OCI-LY1 (cell line): ENCODE measurements around the gene CHST6.
"Not testable (repeated sequence)": the region's sequence is repeated elsewhere in the genome, so short reads cannot be mapped to it uniquely, and the experiment has no call there.

Experiments
- H2AFZ ChIP-seq: fragments of 200-600 bp; sonication (generic), shearing (Covaris generic); 2 replicates; pipeline ENCODE4 v1.6.0; 2014; ENCODE audit warnings: antibody characterized with exemption, mild to moderate bottlenecking, low read length
- H3F3A ChIP-seq: fragments of 200-600 bp; sonication (generic), shearing (Covaris generic); 2 replicates; pipeline ENCODE4 v1.6.0; 2014; ENCODE audit warnings: mild to moderate bottlenecking, antibody characterized with exemption, low read length, moderate library complexity; ENCODE audit not compliant: insufficient read depth
- H3K27ac ChIP-seq: fragments of 200-600 bp; sonication (generic); 2 replicates; pipeline ENCODE4 v1.5.1; 2014; ENCODE audit warnings: low read length, mixed run types, mild to moderate bottlenecking, low read depth; ENCODE audit not compliant: poor library complexity, severe bottlenecking
- H3K27me3 ChIP-seq: fragments of 200-600 bp; sonication (generic); 2 replicates; pipeline ENCODE4 v1.6.0; 2014; ENCODE audit warnings: antibody characterized with exemption, mild to moderate bottlenecking, low read length, moderate library complexity; ENCODE audit not compliant: insufficient read depth
- H3K36me3 ChIP-seq: fragments of 200-600 bp; sonication (generic); 2 replicates; pipeline ENCODE4 v1.6.1; 2014; ENCODE audit warnings: mild to moderate bottlenecking, antibody characterized with exemption, low read length, moderate library complexity, mixed read lengths; ENCODE audit not compliant: insufficient read depth
- H3K4me1 ChIP-seq: fragments of 200-600 bp; sonication (generic); 2 replicates; pipeline ENCODE4 v1.5.1; 2014; ENCODE audit warnings: mild to moderate bottlenecking, low read length, moderate library complexity; ENCODE audit not compliant: insufficient read depth, severe bottlenecking
- H3K4me2 ChIP-seq: fragments of 200-600 bp; sonication (generic), shearing (Covaris generic); 2 replicates; pipeline ENCODE4 v1.6.1; 2014; ENCODE audit warnings: low read length
- H3K4me3 ChIP-seq: fragments of 200-600 bp; sonication (generic); 2 replicates; pipeline ENCODE4 v1.5.1; 2014; ENCODE audit warnings: low read length, low read depth, mild to moderate bottlenecking, mixed read lengths; ENCODE audit not compliant: poor library complexity, severe bottlenecking
- H3K79me2 ChIP-seq: fragments of 200-600 bp; shearing (Covaris generic); 2 replicates; pipeline ENCODE4 v1.6.1; 2016; ENCODE audit warnings: mixed run types, low read length, mixed read lengths; ENCODE audit not compliant: insufficient read depth
- H3K9ac ChIP-seq: fragments of 200-600 bp; sonication (generic), shearing (Covaris generic); 2 replicates; pipeline ENCODE4 v1.6.1; 2014; ENCODE audit warnings: mild to moderate bottlenecking, low read length, mixed read lengths
- H3K9me2 ChIP-seq: fragments of 200-600 bp; sonication (generic), shearing (Covaris generic); 2 replicates; pipeline ENCODE4 v1.6.1; 2014; ENCODE audit warnings: low read depth, mild to moderate bottlenecking, low read length, mixed read lengths
- H3K9me3 ChIP-seq: fragments of 200-600 bp; shearing (Covaris generic); 2 replicates; pipeline ENCODE4 v1.6.1; 2014; ENCODE audit warnings: low read length, mixed read lengths
- H4K20me1 ChIP-seq: fragments of 200-600 bp; sonication (generic), shearing (Covaris generic); 2 replicates; pipeline ENCODE4 v1.6.0; 2016; ENCODE audit warnings: mild to moderate bottlenecking, low read length; ENCODE audit not compliant: insufficient read depth
- EZH2 ChIP-seq: fragments of 200-600 bp; sonication (generic), shearing (Covaris generic); IDR thresholded peaks from 2 replicates; pipeline ENCODE4 v1.8.0; 2017; ENCODE audit warnings: borderline replicate concordance, mixed run types, mild to moderate bottlenecking, antibody characterized with exemption, low read length, moderate library complexity, mixed read lengths
- TF ChIP-seq, protein P1 (sequence below): fragments of 200-600 bp; sonication (generic), shearing (Covaris generic); IDR thresholded peaks from 2 replicates; pipeline ENCODE4 v1.5.1; 2017; ENCODE audit warnings: mild to moderate bottlenecking, antibody characterized with exemption, low read length, moderate library complexity, mixed read lengths

The CHST6 gene

DNA sequence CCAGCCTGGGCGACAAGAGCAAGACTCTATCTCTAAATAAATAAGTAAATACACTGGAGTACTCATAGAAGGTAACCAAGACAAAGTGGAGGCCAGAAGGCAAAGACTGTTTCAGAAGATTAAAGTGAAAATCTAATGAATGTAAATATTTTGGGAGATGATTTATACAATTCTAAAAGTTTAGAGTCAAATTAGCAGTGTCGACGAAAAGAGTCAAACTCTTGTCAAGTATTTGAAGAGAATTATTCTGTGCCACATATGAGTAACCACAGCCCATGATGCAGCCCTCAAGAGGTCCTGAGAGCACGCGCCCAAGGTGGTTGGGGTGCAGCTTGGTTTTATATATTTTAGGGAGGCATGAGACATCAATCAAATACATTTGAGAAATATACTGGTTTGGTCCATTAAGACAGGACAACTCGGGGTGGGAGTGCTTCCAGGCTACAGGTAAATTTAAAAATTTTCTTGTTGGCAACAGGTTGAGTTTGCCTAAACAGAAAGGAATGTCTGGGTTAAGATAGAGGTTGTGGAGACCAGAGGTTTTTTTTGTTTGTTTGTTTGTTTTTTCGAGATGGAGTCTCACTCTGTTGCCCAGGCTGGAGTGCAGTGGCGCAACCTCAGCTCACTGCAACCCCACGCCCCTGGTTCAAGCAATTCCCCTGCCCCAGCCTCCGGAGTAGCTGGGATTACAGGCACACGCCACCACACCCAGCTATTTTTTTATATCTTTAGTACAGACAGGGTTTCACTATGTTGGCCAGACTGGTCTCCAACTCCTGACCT lies 65.4 kb downstream of the CHST6 start:
- Histone ChIP-seq H3K9ac (no peak overlapping the region), H3K9me2 (no peaks in the 10 kb centered on the region), H3K4me1 (peaks cover 30% of the 10 kb centered on the region), H2AFZ (no peak overlapping the region), H3K27me3 (no peaks in the 10 kb centered on the region), H3K4me3 (no peak overlapping the region), H3F3A (no peaks in the 10 kb centered on the region), H3K4me2 (no peak overlapping the region), H3K9me3 (no peaks in the 10 kb centered on the region), H4K20me1 (no peaks in the 10 kb centered on the region), H3K79me2 (peaks cover 36% of the 10 kb centered on the region), H3K27ac (no peak overlapping the region), H3K36me3 (no peaks in the 10 kb centered on the region; the same call in 1 of the 2 replicates)
- TF ChIP-seq, protein P1, sequence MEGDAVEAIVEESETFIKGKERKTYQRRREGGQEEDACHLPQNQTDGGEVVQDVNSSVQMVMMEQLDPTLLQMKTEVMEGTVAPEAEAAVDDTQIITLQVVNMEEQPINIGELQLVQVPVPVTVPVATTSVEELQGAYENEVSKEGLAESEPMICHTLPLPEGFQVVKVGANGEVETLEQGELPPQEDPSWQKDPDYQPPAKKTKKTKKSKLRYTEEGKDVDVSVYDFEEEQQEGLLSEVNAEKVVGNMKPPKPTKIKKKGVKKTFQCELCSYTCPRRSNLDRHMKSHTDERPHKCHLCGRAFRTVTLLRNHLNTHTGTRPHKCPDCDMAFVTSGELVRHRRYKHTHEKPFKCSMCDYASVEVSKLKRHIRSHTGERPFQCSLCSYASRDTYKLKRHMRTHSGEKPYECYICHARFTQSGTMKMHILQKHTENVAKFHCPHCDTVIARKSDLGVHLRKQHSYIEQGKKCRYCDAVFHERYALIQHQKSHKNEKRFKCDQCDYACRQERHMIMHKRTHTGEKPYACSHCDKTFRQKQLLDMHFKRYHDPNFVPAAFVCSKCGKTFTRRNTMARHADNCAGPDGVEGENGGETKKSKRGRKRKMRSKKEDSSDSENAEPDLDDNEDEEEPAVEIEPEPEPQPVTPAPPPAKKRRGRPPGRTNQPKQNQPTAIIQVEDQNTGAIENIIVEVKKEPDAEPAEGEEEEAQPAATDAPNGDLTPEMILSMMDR, result no peak
- no peak for TF ChIP-seq EZH2

DNA sequence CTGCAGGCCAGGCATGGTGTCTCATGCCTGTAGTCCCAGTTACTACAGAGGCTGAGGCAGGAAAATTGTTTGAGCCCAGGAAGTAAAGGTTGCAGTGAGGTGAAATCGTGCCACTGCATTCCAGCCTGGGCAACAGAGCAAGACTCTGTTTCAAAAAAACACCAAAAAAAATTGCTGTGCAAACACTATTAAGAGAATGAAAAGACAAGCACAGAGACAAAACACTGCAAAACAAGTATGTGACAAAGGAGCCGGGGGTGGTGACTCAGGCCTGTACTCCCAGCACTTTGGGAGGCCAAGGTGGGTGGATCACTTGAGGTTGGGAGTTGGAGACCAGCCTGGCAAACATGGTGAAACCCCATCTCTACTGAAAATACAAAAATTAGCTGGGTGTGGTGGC lies 68.7 kb downstream of the CHST6 start:
- H3F3A ChIP-seq, H4K20me1 ChIP-seq, H3K4me1 ChIP-seq, H3K4me2 ChIP-seq, H3K9me3 ChIP-seq, H3K4me3 ChIP-seq, H3K9me2 ChIP-seq, H3K36me3 ChIP-seq, H3K9ac ChIP-seq, H3K27ac ChIP-seq, H2AFZ ChIP-seq, H3K27me3 ChIP-seq: not testable (repeated sequence)
- H3K79me2 ChIP-seq, result peaks cover 41% of the 10 kb centered on the region

GRCh38 chr16:75424105-75424762 lies 71.0 kb downstream of the CHST6 start:
- not testable (repeated sequence) for H3K4me3 ChIP-seq, H4K20me1 ChIP-seq, H3K9me2 ChIP-seq, H2AFZ ChIP-seq, H3K4me2 ChIP-seq, H3K27me3 ChIP-seq, H3K27ac ChIP-seq, H3K9ac ChIP-seq, H3K36me3 ChIP-seq, H3F3A ChIP-seq, H3K9me3 ChIP-seq
- H3K79me2 ChIP-seq, result peaks cover 57% of the 10 kb centered on the region
- peaks cover 14% of the 10 kb centered on the region for H3K4me1 ChIP-seq

DNA sequence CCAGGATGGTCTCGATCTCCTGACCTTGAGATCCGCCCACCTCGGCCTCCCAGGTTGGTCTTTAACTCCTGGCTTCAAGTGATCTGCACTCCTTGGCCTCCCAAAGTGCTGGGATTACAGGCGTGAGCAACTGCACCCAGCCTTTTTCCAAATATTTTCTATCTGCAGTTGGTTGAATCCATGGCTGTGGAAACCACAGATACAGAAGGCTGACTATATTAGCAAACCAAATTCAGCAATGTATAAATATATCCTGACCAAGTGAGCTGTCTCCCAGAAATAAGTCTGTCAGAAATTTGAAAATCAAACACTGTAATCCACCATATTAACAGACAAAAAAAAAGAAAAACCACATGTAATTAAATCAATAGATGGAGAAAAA lies 71.5 kb downstream of the CHST6 start:
- peaks cover 62% of the 10 kb centered on the region for H3K79me2 ChIP-seq
- H3K9ac ChIP-seq, result no peak overlapping the region
- H3K27me3 ChIP-seq, result no peaks in the 10 kb centered on the region
- no peak overlapping the region for H2AFZ ChIP-seq
- no peaks in the 10 kb centered on the region; the same call in 1 of the 2 replicates for H3K36me3 ChIP-seq
- H3K4me3 ChIP-seq, result no peak overlapping the region
- H3K4me1 ChIP-seq, result peaks cover 14% of the 10 kb centered on the region
- TF ChIP-seq, protein P1, result no peak
- TF ChIP-seq EZH2, result no peak
- no peaks in the 10 kb centered on the region for H3F3A ChIP-seq
- no peak overlapping the region for H3K27ac ChIP-seq
- no peaks in the 10 kb centered on the region for H3K9me2 ChIP-seq
- H3K4me2 ChIP-seq, result no peak overlapping the region
- H4K20me1 ChIP-seq, result no peaks in the 10 kb centered on the region
- no peaks in the 10 kb centered on the region for H3K9me3 ChIP-seq
